WI38 (cell line): ENCODE results near the gene DAAM2.

Experiments
- H3K4me3 ChIP-seq: 2 replicates; pipeline ENCODE4 v1.5.1; 2011; ENCODE audit warnings: low read depth, mild to moderate bottlenecking, control low read depth, low read length
- CTCF ChIP-seq: IDR thresholded peaks from 2 replicates; pipeline ENCODE4 v1.5.1; 2012; ENCODE audit warnings: low read depth, mild to moderate bottlenecking, control low read depth, low read length

DAAM2 gene

DNA sequence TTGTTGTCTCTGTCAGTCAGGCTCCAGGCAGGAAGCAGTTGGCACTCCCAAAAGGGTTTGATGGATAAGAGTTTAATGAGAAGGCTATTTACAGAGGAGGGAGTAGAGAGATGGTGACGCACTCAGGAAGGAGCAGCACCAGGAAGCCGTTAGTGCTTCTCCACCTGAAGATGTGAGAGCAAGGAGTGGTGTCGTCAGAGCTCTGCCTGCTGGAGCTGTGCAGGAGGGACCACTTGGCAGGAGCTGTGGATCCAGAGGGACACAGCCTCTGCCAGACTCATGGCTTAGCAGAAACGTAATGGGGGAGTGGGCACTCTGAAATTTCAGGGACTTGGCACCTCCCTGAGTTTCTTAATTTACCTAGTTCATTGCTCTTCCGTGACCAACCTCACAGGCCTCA lies 16.8 kb downstream of the DAAM2 start:
- no peak overlapping the region for H3K4me3 ChIP-seq
- TF ChIP-seq CTCF: no peak

DNA sequence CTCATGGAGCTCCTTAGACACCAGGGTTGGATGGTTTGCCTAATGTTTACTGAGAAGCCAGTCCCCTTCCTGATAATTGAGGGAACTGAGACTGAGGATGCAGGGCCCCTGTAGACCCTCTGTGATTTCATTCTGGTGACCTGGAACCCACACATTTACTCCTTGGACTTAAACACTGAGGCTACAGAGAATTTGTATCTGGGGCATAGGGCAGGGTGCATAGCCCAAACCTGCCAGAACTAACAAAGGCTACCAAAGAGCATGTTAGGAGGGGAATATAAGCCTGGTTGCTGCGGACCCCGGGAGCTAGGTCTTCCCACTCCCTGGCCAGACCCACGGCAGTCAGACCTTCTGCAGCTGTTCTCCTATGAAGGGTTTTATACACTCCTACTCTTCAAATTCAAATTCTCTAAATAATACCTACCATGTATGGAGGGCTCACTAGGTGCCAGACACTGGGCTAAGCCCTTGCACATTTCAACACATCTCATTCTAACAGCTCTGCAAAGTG lies 19.7 kb downstream of the DAAM2 start:
- no peak for TF ChIP-seq CTCF

DNA sequence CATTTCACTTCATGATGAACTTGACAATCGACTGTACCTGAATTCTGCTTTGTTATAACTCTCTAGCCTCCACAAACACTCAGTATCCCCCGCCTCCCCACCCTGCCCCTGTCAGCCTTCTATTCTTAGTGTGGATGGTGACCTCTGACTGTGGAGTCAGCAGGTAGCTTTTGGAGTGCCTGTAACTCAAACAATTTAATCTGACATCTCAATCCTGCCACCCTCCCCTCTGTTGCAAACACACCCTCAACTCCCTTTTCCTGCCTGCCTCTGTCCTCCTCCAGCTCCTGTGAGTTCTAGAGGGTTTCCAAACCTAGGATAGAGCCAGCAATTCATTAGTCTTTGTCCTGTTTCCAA lies 20.3 kb downstream of the DAAM2 start:
- H3K4me3 ChIP-seq: no peak overlapping the region
- no peak for TF ChIP-seq CTCF

More for the DNA sequence above, 19.7 kb downstream of the DAAM2 start:
- no peak overlapping the region for H3K4me3 ChIP-seq

DNA sequence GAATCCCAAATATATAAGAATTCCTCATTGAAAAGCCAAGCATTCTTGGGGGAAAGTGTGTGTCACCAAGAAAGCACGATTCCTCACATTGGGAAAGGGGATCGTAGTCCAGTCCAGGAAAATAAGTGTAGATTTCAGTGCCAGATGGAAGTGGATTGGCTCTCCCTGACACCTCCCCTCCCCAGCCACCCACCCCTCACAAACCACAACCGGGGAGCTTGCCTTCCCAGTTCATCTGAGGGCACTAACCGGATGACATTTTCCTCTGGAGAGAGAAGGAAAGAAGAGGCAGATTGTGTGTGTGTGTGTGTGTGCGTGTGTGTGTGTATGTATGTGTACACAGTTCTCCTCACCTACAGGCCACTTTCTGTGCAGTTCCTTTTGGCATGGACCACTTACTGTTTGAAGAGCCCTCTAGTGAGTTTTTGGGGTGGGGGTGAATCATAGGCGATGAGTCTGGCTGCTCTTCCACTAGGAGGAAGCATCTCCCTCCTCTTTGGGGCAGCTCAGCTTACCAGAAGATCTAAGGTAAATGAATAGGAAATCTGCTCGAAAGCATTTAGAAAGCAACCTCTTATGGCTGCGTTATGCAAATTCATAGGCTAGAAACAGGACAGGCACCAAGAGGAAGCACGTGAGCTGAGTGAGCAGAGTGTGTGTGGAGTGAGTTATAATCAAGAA lies 20.8 kb downstream of the DAAM2 start:
- TF ChIP-seq CTCF: no peak
- H3K4me3 ChIP-seq: no peak overlapping the region

DNA sequence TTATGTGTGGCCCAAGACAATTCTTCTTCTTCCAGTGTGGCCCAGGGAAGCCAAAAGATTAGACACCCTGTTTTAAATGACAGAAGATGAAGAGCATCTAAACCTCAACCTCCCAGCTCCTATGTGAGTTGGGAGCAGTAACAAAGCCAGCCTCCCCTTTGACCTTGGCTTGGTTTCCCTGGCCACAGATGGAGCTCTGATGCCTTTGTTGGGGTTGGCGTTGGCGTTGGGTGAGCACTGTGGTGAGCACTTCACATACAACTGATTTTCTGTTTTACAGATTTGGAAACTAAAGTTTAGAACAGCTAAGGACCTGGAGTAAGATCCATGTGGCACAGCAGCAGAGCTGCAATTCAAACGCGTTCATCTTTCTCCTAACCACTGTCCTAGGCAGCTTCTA lies 22.1 kb downstream of the DAAM2 start:
- no peak overlapping the region for H3K4me3 ChIP-seq
- TF ChIP-seq CTCF: no peak

DNA sequence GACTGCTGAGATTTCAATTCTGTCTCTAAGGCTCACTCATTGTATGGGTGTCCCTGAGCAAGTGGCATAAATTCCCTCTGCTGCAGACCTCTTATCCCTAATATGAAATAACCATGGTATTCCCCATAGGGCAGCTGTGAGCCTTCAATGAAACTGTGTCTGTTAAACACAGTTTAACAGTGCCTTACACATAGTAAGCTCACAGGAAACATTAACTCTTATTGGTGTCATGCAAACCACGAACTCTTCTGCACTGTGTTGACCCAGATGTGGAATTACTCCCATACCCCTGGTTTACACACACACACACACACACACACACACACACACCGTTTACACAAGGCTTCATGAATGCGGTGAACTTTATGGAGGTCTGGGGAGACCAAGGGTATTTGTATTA lies 23.2 kb downstream of the DAAM2 start:
- no peak overlapping the region for H3K4me3 ChIP-seq
- no peak for TF ChIP-seq CTCF

DNA sequence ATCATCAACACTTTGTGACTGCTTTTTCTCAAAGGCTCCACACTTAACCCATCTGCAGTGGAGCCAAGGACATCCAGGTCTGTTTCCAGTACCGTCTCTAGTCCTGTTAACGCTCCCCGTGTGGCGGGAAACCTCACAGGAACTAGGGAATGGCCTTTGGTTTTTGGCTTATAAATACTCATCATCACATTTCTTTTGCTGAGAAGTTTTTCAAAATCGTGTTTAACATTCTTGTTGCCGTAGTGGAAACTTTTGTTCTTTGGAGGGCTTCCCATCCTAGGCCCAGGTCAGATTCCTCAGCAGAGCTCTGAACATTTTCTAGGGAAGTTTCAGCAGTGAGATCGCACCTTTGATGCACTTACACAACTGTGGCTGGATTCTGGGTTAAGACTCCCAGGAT lies 24.6 kb downstream of the DAAM2 start:
- no peak for TF ChIP-seq CTCF
- no peak overlapping the region for H3K4me3 ChIP-seq
